ENCODE results near the gene KLK13.

KLK13 gene

GRCh38 chr19:51065221-51065960, 499 bp upstream of the KLK13 start:
- no peak for TF ChIP-seq EP300 (IDR thresholded peaks at IDR 0.05; ENCODE audit: borderline replicate concordance)
- no peak for TF ChIP-seq USF1 (IDR thresholded peaks at IDR 0.05)
- TF ChIP-seq FOXM1 (IDR thresholded peaks at IDR 0.05; ENCODE audit: borderline replicate concordance, low read depth): no peak

DNA sequence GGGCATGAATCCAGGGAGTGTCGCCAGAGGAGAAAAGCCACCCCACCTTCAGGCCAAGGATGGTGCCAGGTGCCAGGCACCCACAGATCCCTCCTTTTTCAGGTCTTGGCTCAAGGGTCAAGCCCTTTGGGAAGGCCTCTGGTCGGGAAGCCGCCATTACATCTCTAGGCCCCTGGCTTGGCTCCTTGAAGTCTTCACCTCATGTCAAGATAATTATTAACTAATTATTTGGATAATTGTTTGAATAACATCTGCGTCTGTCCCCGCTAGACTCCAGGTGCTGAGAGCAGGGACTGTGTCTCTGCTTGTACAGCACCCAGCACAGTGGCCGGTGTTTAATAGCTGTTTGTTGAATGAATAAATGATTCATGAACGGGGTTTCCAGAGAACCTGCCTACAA, 1.2 kb downstream of the KLK13 start:
- no peak for TF ChIP-seq CREB1 (IDR thresholded peaks at IDR 0.05; ENCODE audit: low read depth)

- TF ChIP-seq YY1 (IDR thresholded peaks at IDR 0.05; ENCODE audit: low read depth): no peak
- no peak for TF ChIP-seq CREB1 (IDR thresholded peaks at IDR 0.05; ENCODE audit: low read depth)
- no peak for TF ChIP-seq EP300 (IDR thresholded peaks at IDR 0.05; ENCODE audit: borderline replicate concordance)
- TF ChIP-seq RAD21 (IDR thresholded peaks at IDR 0.05; ENCODE audit: low read depth): no peak
- TF ChIP-seq CEBPB (IDR thresholded peaks at IDR 0.05): no peak
- no peak for TF ChIP-seq TEAD4 (IDR thresholded peaks at IDR 0.05)
- TF ChIP-seq ZBTB7A (IDR thresholded peaks at IDR 0.05; ENCODE audit: low read depth): no peak
- no peak for TF ChIP-seq TCF12 (IDR thresholded peaks at IDR 0.05; ENCODE audit: low read depth)
- TF ChIP-seq TAF1 (IDR thresholded peaks at IDR 0.05; ENCODE audit: low read depth): no peak
- TF ChIP-seq, protein P1, sequence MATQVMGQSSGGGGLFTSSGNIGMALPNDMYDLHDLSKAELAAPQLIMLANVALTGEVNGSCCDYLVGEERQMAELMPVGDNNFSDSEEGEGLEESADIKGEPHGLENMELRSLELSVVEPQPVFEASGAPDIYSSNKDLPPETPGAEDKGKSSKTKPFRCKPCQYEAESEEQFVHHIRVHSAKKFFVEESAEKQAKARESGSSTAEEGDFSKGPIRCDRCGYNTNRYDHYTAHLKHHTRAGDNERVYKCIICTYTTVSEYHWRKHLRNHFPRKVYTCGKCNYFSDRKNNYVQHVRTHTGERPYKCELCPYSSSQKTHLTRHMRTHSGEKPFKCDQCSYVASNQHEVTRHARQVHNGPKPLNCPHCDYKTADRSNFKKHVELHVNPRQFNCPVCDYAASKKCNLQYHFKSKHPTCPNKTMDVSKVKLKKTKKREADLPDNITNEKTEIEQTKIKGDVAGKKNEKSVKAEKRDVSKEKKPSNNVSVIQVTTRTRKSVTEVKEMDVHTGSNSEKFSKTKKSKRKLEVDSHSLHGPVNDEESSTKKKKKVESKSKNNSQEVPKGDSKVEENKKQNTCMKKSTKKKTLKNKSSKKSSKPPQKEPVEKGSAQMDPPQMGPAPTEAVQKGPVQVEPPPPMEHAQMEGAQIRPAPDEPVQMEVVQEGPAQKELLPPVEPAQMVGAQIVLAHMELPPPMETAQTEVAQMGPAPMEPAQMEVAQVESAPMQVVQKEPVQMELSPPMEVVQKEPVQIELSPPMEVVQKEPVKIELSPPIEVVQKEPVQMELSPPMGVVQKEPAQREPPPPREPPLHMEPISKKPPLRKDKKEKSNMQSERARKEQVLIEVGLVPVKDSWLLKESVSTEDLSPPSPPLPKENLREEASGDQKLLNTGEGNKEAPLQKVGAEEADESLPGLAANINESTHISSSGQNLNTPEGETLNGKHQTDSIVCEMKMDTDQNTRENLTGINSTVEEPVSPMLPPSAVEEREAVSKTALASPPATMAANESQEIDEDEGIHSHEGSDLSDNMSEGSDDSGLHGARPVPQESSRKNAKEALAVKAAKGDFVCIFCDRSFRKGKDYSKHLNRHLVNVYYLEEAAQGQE (IDR thresholded peaks at IDR 0.05; ENCODE audit: low read depth): no peak
- TF ChIP-seq NFIC (IDR thresholded peaks at IDR 0.05): no peak
- no peak for TF ChIP-seq EGR1 (IDR thresholded peaks at IDR 0.05)
- no peak for TF ChIP-seq USF1 (IDR thresholded peaks at IDR 0.05)
- no peak for TF ChIP-seq MAX (IDR thresholded peaks at IDR 0.05)
- no peak for TF ChIP-seq FOXM1 (IDR thresholded peaks at IDR 0.05; ENCODE audit: borderline replicate concordance, low read depth)
These were observed 3.9 kb downstream of the KLK13 start for GRCh38 chr19:51060973-51061372.

GRCh38 chr19:51060336-51060735, 4.6 kb downstream of the KLK13 start:
- TF ChIP-seq CREB1 (IDR thresholded peaks at IDR 0.05; ENCODE audit: low read depth): no peak
- TF ChIP-seq ZBTB7A (IDR thresholded peaks at IDR 0.05; ENCODE audit: low read depth): no peak
- TF ChIP-seq USF1 (IDR thresholded peaks at IDR 0.05): no peak
- TF ChIP-seq EGR1 (IDR thresholded peaks at IDR 0.05): no peak
- no peak for TF ChIP-seq MAX (IDR thresholded peaks at IDR 0.05)
- TF ChIP-seq YY1 (IDR thresholded peaks at IDR 0.05; ENCODE audit: low read depth): no peak
- TF ChIP-seq TAF1 (IDR thresholded peaks at IDR 0.05; ENCODE audit: low read depth): no peak
- no peak for TF ChIP-seq EP300 (IDR thresholded peaks at IDR 0.05; ENCODE audit: borderline replicate concordance)
- no peak for TF ChIP-seq TCF12 (IDR thresholded peaks at IDR 0.05; ENCODE audit: low read depth)
- no peak for TF ChIP-seq TEAD4 (IDR thresholded peaks at IDR 0.05)
- no peak for TF ChIP-seq RAD21 (IDR thresholded peaks at IDR 0.05; ENCODE audit: low read depth)
- no peak for TF ChIP-seq FOXM1 (IDR thresholded peaks at IDR 0.05; ENCODE audit: borderline replicate concordance, low read depth)
- TF ChIP-seq NFIC (IDR thresholded peaks at IDR 0.05): no peak
- TF ChIP-seq CEBPB (IDR thresholded peaks at IDR 0.05): no peak
- TF ChIP-seq, protein P1 (IDR thresholded peaks at IDR 0.05; ENCODE audit: low read depth): no peak

- no peak for TF ChIP-seq TAF1 (IDR thresholded peaks at IDR 0.05; ENCODE audit: low read depth)
- no peak for TF ChIP-seq EGR1 (IDR thresholded peaks at IDR 0.05)
- no peak for TF ChIP-seq CEBPB (IDR thresholded peaks at IDR 0.05)
- TF ChIP-seq NFIC (IDR thresholded peaks at IDR 0.05): no peak
- no peak for TF ChIP-seq RAD21 (IDR thresholded peaks at IDR 0.05; ENCODE audit: low read depth)
- no peak for TF ChIP-seq EP300 (IDR thresholded peaks at IDR 0.05; ENCODE audit: borderline replicate concordance)
- no peak for TF ChIP-seq ZBTB7A (IDR thresholded peaks at IDR 0.05; ENCODE audit: low read depth)
- TF ChIP-seq YY1 (IDR thresholded peaks at IDR 0.05; ENCODE audit: low read depth): no peak
- no peak for TF ChIP-seq MAX (IDR thresholded peaks at IDR 0.05)
- TF ChIP-seq USF1 (IDR thresholded peaks at IDR 0.05): no peak
- TF ChIP-seq TCF12 (IDR thresholded peaks at IDR 0.05; ENCODE audit: low read depth): no peak
- TF ChIP-seq TEAD4 (IDR thresholded peaks at IDR 0.05): no peak
- TF ChIP-seq, protein P1 (IDR thresholded peaks at IDR 0.05; ENCODE audit: low read depth): no peak
- TF ChIP-seq CREB1 (IDR thresholded peaks at IDR 0.05; ENCODE audit: low read depth): no peak
- no peak for TF ChIP-seq FOXM1 (IDR thresholded peaks at IDR 0.05; ENCODE audit: borderline replicate concordance, low read depth)
These were observed 5.2 kb downstream of the KLK13 start for GRCh38 chr19:51059715-51060114.
